Endothelial cell of umbilical vein (primary cell): ENCODE data around the gene ARHGEF10L. TPM values are rescaled to one million over a fixed set of nuclear protein-coding genes. Genes with fewer than 3 reads are reported as not detected.

ENCODE experiments used
- BruUV-seq: library from RNA; stranded (reverse); fragments of 400-500 nt; replicated peaks from 2 replicates; lab custom pipeline; 2021; lab: Mats Ljungman, UMichigan
- CTCF ChIA-PET: fragments of 300-600, 350-600 bp; sonication (Branson Sonifier 250); formaldehyde crosslinking; loops from one replicate; lab custom pipeline; 2021; ENCODE audit warnings: antibody characterized with exemption, inconsistent platforms; lab: Charles Lee
- POLR2A ChIA-PET: fragments of 300-600, 350-600 bp; sonication (Branson Sonifier 250); formaldehyde crosslinking; loops from one replicate; lab custom pipeline; 2021; ENCODE audit warnings: antibody characterized with exemption, inconsistent platforms; lab: Charles Lee
- DNase-seq: peaks from one replicate; pipeline ENCODE4 v3.0.0-alpha.2; 2011; ENCODE audit warnings: low read depth, low spot score
- FAIRE-seq: peaks from 2 replicates; lab custom pipeline; 2011; peaks lifted over from hg19 to GRCh38; lab: Jason Lieb, UNC
- H2AFZ ChIP-seq: 2 replicates; pipeline ENCODE4 v1.6.0; 2012; ENCODE audit warnings: low read depth, low read length, control low read depth, inconsistent platforms
- H3K27ac ChIP-seq: 2 replicates; pipeline ENCODE4 v1.5.1; 2011; ENCODE audit warnings: low read depth, mild to moderate bottlenecking, control low read depth, low read length, moderate library complexity; ENCODE audit not compliant: insufficient read depth
- H3K27me3 ChIP-seq, 2 experiments: 2 replicates each; pipeline versions ENCODE4 v1.6.0 to v1.6.1; 2011; ENCODE audit warnings: low read length in 2 of 2, mixed read lengths in 1 of 2; ENCODE audit not compliant: control insufficient read depth in 2 of 2, insufficient read depth in 2 of 2
- H3K36me3 ChIP-seq, 2 experiments: 2 replicates in 1 of 2; 3 replicates in 1 of 2; pipeline ENCODE4 v1.5.1; 2011; ENCODE audit warnings: low read length in 2 of 2, mild to moderate bottlenecking in 1 of 2, moderate library complexity in 1 of 2; ENCODE audit not compliant: control insufficient read depth in 2 of 2, insufficient read depth in 2 of 2; ENCODE audit errors: extremely low read depth in 1 of 2
- H3K4me1 ChIP-seq: 3 replicates; pipeline ENCODE4 v1.5.1; 2011; ENCODE audit warnings: mild to moderate bottlenecking, low read length; ENCODE audit not compliant: control insufficient read depth, insufficient read depth; ENCODE audit errors: extremely low read depth
- H3K4me2 ChIP-seq: 2 replicates; pipeline ENCODE4 v1.6.1; 2011; ENCODE audit warnings: low read length, control low read depth, mixed read lengths; ENCODE audit not compliant: insufficient read depth
- H3K4me3 ChIP-seq, 3 experiments: fragments of 200-600 bp in 1 of 3; sonication (generic), shearing (Covaris generic) in 1 of 3; replicated peaks in 1 of 3; 2 replicates each; pipeline ENCODE4 v1.5.1; 2011 to 2016; ENCODE audit warnings: control low read depth in 3 of 3, low read length in 3 of 3, mild to moderate bottlenecking in 2 of 3, inconsistent platforms in 1 of 3, low read depth in 1 of 3, moderate library complexity in 1 of 3; ENCODE audit not compliant: insufficient read depth in 1 of 3
- H3K79me2 ChIP-seq: 2 replicates; pipeline ENCODE4 v1.6.0; 2012; ENCODE audit warnings: low read length, inconsistent platforms; ENCODE audit not compliant: control insufficient read depth, insufficient read depth
- H3K9ac ChIP-seq: replicated peaks from 2 replicates; pipeline ENCODE3; 2011; ENCODE audit warnings: low read length, control low read depth; ENCODE audit not compliant: insufficient read depth; ENCODE audit errors: extremely low read depth
- H3K9me1 ChIP-seq: replicated peaks from 3 replicates; pipeline ENCODE4 v1.6.0; 2011; ENCODE audit warnings: mild to moderate bottlenecking, low read length; ENCODE audit not compliant: control insufficient read depth, insufficient read depth; ENCODE audit errors: extremely low read depth
- H3K9me3 ChIP-seq: replicated peaks from 2 replicates; pipeline ENCODE4 v1.5.1; 2012; ENCODE audit warnings: low read length, inconsistent platforms; ENCODE audit not compliant: control insufficient read depth, insufficient read depth
- H4K20me1 ChIP-seq: replicated peaks from 2 replicates; pipeline ENCODE3; 2011; ENCODE audit warnings: mild to moderate bottlenecking, low read length; ENCODE audit not compliant: control insufficient read depth, insufficient read depth; ENCODE audit errors: extremely low read depth
- EZH2 ChIP-seq: IDR thresholded peaks from 2 replicates; pipeline ENCODE4 v1.6.1; 2012; ENCODE audit warnings: borderline replicate concordance, low read depth, mild to moderate bottlenecking, moderate library complexity, low read length, inconsistent platforms; ENCODE audit not compliant: severe bottlenecking
- GATA2 ChIP-seq: IDR thresholded peaks from 2 replicates; pipeline ENCODE4 v1.7.0; 2011; ENCODE audit warnings: low read depth, mild to moderate bottlenecking, moderate library complexity, mixed read lengths, low read length; ENCODE audit not compliant: insufficient read length, insufficient read depth
- JUN ChIP-seq: IDR thresholded peaks from 2 replicates; pipeline ENCODE4 v1.6.1; 2011; ENCODE audit warnings: borderline replicate concordance, low read depth; ENCODE audit not compliant: insufficient read length, insufficient read depth
- MAX ChIP-seq: IDR thresholded peaks from 2 replicates; pipeline ENCODE4 v1.6.1; 2011; ENCODE audit not compliant: insufficient read depth, insufficient read length
- POLR2AphosphoS5 ChIP-seq: IDR thresholded peaks from 2 replicates; pipeline ENCODE4 v1.6.1; 2012; ENCODE audit warnings: low read depth, mild to moderate bottlenecking, control low read depth, low read length, moderate library complexity; ENCODE audit not compliant: insufficient read depth
- dilution Hi-C: fragments of 300-500 bp; cut with MboI; formaldehyde crosslinking; loops from one replicate; pipeline ENCODE4 v1.15.0; 2019; ENCODE audit warnings: low sequenced_read_pairs; ENCODE audit not compliant: extremely low pct_ligation_motif_present
- intact Hi-C: fragments of 100-400 bp; cut with micrococcal nuclease; formaldehyde crosslinking; loops from one replicate; pipeline ENCODE4 v1.10.0; 2022
- polyA plus RNA-seq, 4 experiments: library from polyadenylated mRNA; depleted of rRNA in 3 of 4; stranded (reverse) in 3 of 4; unstranded in 1 of 4; fragments of >200 nt; gene quantifications; 2 replicates each; pipeline versions ENCODE4 v1.2.1 to v1.2.3, GENCODE V29; 2011 to 2012; ENCODE audit warnings: missing spikeins in 1 of 4
- total RNA-seq: library from RNA; stranded (reverse); gene quantifications from 2 replicates; pipeline ENCODE4 v1.2.3, GENCODE V29; 2021

Gene ARHGEF10L
- total and polyA plus RNA-seq, 2 donors (not counting 3 experiments of a cell fraction or from before 2014, with no cell fraction given): 1.9 to 5.2 TPM

GRCh38 chr1:17545356-17545755 is 5.9 kb downstream of the ARHGEF10L start:
- TF ChIP-seq POLR2AphosphoS5: no peak
- H3K4me2 ChIP-seq: no peak overlapping the region
- ChIA-PET POLR2A (interaction anchor here (0.9 kb wide), 1 partner anchor 8 kb away, joined by 3 read pairs; no protein-coding TSS in a partner anchor), CTCF (interaction anchor here (1.2 to 1.3 kb wide), 4 partner anchors 9 to 1031 kb away, joined by 4 to 5 read pairs (median 4); no protein-coding TSS in a partner anchor)
- no peak overlapping the region for H3K27ac ChIP-seq
- DNase-seq: no peak
- H3K4me1 ChIP-seq: no peaks in the 10 kb centered on the region
- H3K9ac ChIP-seq: no peak overlapping the region
- H2AFZ ChIP-seq: no peak overlapping the region
- H3K9me1 ChIP-seq: no peaks in the 10 kb centered on the region
- no peaks in the 10 kb centered on the region for H3K79me2 ChIP-seq
- intact Hi-C loops (no loop called here), dilution Hi-C loops (no loop called here)
- no peaks in the 10 kb centered on the region for H3K27me3 ChIP-seq
- BruUV-seq: no TSS peak
- H4K20me1 ChIP-seq: no peaks in the 10 kb centered on the region
- peak; percentile 49 for FAIRE-seq
- no peak overlapping the region for H3K4me3 ChIP-seq
- no peaks in the 10 kb centered on the region for H3K36me3 ChIP-seq
- no peaks in the 10 kb centered on the region for H3K9me3 ChIP-seq

- dilution Hi-C loops: no loop called here
- intact Hi-C loops: no loop called here
- Histone ChIP-seq H3K79me2 (no peaks in the 10 kb centered on the region), H4K20me1 (no peaks in the 10 kb centered on the region), H3K9me1 (no peaks in the 10 kb centered on the region), H2AFZ (no peak overlapping the region), H3K9ac (no peak overlapping the region), H3K4me3 (no peak overlapping the region), H3K4me1 (no peaks in the 10 kb centered on the region), H3K27me3 (no peaks in the 10 kb centered on the region), H3K9me3 (no peaks in the 10 kb centered on the region), H3K36me3 (no peaks in the 10 kb centered on the region), H3K4me2 (no peak overlapping the region), H3K27ac (no peak overlapping the region)
- POLR2A ChIA-PET: interaction anchor here (0.6 kb wide), 1 partner anchor 341 kb away, joined by 9 read pairs; no protein-coding TSS in a partner anchor
- FAIRE-seq: no peak
- BruUV-seq: no TSS peak
- TF ChIP-seq GATA2 (no peak), POLR2AphosphoS5 (no peak), JUN (no peak), EZH2 (no peak), MAX (no peak)
- CTCF ChIA-PET: interaction anchor here (1.6 kb wide), 1 partner anchor 14 kb away, joined by 4 read pairs; no protein-coding TSS in a partner anchor
- no peak for DNase-seq
Observed at GRCh38 chr1:17546946-17547670, 7.6 kb downstream of the ARHGEF10L start.
